Measurements from ENCODE around the gene OR10K2. TPM values are rescaled to one million over a fixed set of nuclear protein-coding genes. Genes with fewer than 3 reads are reported as not detected.

OR10K2 gene
- total and polyA plus RNA-seq, 2 of the 8 experiments (the other 6 are each of a cell fraction or from before 2014, with no cell fraction given), result not detected

- WGBS, 2 experiments (ENCODE audit: extremely low coverage in 1 of 2, insufficient coverage in 1 of 2, insufficient read length in 1 of 2, insufficient replicate concordance in 2 of 2, low coverage in 1 of 2, low lambda C conversion rate in 2 of 2, missing lambda C conversion rate in 1 of 2), result 68% methylated on average over 1 of the region's 1 CpG; no CpG with 5 or more reads in 1 of the 2 experiments
- Histone ChIP-seq H3K36me3 (ENCODE audit: control insufficient read depth in 2 of 4, insufficient read depth in 4 of 4, low read length in 3 of 4) (no peaks in the 10 kb centered on the region), H3K79me1 (ENCODE audit: low read depth, low read length) (no peaks in the 10 kb centered on the region), H4K20me1 (replicated peaks in 1 of 2; ENCODE audit: control insufficient read depth in 1 of 2, insufficient read depth in 2 of 2, low read length in 2 of 2) (no peaks in the 10 kb centered on the region), H3K23me2 (ENCODE audit: low read depth, low read length) (no peaks in the 10 kb centered on the region), H2BK12ac (ENCODE audit: low read depth, low read length) (no peak overlapping the region), H3K4ac (replicated peaks; ENCODE audit: insufficient read length, low read depth, low read length) (no peak overlapping the region), H3K23ac (ENCODE audit: insufficient read length) (no peak overlapping the region), H3K18ac (ENCODE audit: extremely low read depth, low read length) (no peak overlapping the region), H3K27ac (ENCODE audit: low read depth, low read length) (no peak overlapping the region), H2BK15ac (ENCODE audit: low read length) (no peak overlapping the region), H3K56ac (replicated peaks; ENCODE audit: insufficient read length, low read depth, low read length) (no peak overlapping the region), H3K27me3 (replicated peaks in 1 of 4; ENCODE audit: control insufficient read depth in 3 of 4, extremely low read depth in 1 of 4, insufficient read depth in 3 of 4, low read length in 3 of 4) (no peaks in the 10 kb centered on the region), H4K8ac (ENCODE audit: extremely low read depth, insufficient read depth, low read length) (no peak overlapping the region), H4K5ac (ENCODE audit: insufficient read length, low read depth, low read length) (no peak overlapping the region), H3K9me3 (ENCODE audit: insufficient read depth in 2 of 2, low read depth in 1 of 2, low read length in 1 of 2) (no peaks in the 10 kb centered on the region), H2AFZ (ENCODE audit: low read length) (no peak overlapping the region), H3K4me2 (ENCODE audit: insufficient read depth in 1 of 2, low read depth in 2 of 2, low read length in 2 of 2) (no peak overlapping the region), H4K91ac (replicated peaks; ENCODE audit: insufficient read length, low read length) (no peak overlapping the region), H2BK5ac (ENCODE audit: low read depth, low read length) (no peak overlapping the region), H3K4me3 (ENCODE audit: extremely low read depth in 1 of 4, insufficient read depth in 2 of 4, low read depth in 3 of 4, low read length in 4 of 4) (no peak overlapping the region), H3K4me1 (replicated peaks in 1 of 4; ENCODE audit: control insufficient read depth in 3 of 4, insufficient read depth in 4 of 4, low read length in 3 of 4) (no peaks in the 10 kb centered on the region), H3K9ac (replicated peaks in 1 of 4; ENCODE audit: extremely low read depth in 1 of 4, low read depth in 3 of 4, low read length in 3 of 4) (no peak overlapping the region), H3K79me2 (ENCODE audit: control insufficient read depth in 1 of 2, insufficient read depth in 2 of 2, low read length in 2 of 2) (no peaks in the 10 kb centered on the region), H2AK5ac (ENCODE audit: low read depth, low read length) (no peak overlapping the region), H3K14ac (ENCODE audit: insufficient read length) (no peak overlapping the region), H2BK120ac (replicated peaks; ENCODE audit: low read depth, low read length) (no peak overlapping the region), H2BK20ac (ENCODE audit: low read length) (no peak overlapping the region)
- ChIA-PET CTCF (ENCODE audit: partially characterized antibody) (no interaction called here), POLR2A (ENCODE audit: partially characterized antibody) (no interaction called here)
- no peak for DNase-seq (ENCODE audit: low read depth in 1 of 2, low spot score in 2 of 2)
- no peak for FAIRE-seq
- TF ChIP-seq MAFK (IDR thresholded peaks at IDR 0.05; ENCODE audit: low read depth, low read length) (no peak), SIRT6 (IDR thresholded peaks at IDR 0.05; ENCODE audit: low read length) (no peak)
- TF ChIP-seq, protein P1, sequence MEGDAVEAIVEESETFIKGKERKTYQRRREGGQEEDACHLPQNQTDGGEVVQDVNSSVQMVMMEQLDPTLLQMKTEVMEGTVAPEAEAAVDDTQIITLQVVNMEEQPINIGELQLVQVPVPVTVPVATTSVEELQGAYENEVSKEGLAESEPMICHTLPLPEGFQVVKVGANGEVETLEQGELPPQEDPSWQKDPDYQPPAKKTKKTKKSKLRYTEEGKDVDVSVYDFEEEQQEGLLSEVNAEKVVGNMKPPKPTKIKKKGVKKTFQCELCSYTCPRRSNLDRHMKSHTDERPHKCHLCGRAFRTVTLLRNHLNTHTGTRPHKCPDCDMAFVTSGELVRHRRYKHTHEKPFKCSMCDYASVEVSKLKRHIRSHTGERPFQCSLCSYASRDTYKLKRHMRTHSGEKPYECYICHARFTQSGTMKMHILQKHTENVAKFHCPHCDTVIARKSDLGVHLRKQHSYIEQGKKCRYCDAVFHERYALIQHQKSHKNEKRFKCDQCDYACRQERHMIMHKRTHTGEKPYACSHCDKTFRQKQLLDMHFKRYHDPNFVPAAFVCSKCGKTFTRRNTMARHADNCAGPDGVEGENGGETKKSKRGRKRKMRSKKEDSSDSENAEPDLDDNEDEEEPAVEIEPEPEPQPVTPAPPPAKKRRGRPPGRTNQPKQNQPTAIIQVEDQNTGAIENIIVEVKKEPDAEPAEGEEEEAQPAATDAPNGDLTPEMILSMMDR (IDR thresholded peaks at IDR 0.05; ENCODE audit: control extremely low read depth in 1 of 3, insufficient read depth in 1 of 3, low read depth in 1 of 3, low read length in 3 of 3), result no peak
- TF ChIP-seq, protein P2, sequence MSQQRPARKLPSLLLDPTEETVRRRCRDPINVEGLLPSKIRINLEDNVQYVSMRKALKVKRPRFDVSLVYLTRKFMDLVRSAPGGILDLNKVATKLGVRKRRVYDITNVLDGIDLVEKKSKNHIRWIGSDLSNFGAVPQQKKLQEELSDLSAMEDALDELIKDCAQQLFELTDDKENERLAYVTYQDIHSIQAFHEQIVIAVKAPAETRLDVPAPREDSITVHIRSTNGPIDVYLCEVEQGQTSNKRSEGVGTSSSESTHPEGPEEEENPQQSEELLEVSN (IDR thresholded peaks at IDR 0.05), result no peak
These were observed 35.7 kb downstream of the OR10K2 start for GRCh38 chr1:158390331-158390730.
